Measurements from ENCODE around the gene VCX2.
"Not testable (repeated sequence)": the region's sequence is repeated elsewhere in the genome, so short reads cannot be mapped to it uniquely, and the experiment has no call there.

Gene VCX2

GRCh38 chrX:8171169-8171568, at the start of gene VCX2:
Gene VCX2, minus strand, starts transcription at chrX:8171267. Its CDS starts 624 bp downstream, at chrX:8170643.
- H3K4me1 Mint-ChIP-seq (ENCODE audit: low read depth); H3K36me3 Mint-ChIP-seq; H3K4me3 Mint-ChIP-seq; H3K9me3 Mint-ChIP-seq (ENCODE audit: low read depth); H3K27ac Mint-ChIP-seq; H3K27me3 Mint-ChIP-seq: not testable (repeated sequence)

GRCh38 chrX:8204943-8205342, 33.9 kb upstream of the VCX2 start:
- Mint-ChIP-seq H3K9me3 (ENCODE audit: low read depth) (no peaks in the 10 kb centered on the region), H3K27ac (no peak overlapping the region), H3K27me3 (no peaks in the 10 kb centered on the region), H3K4me3 (no peak overlapping the region), H3K4me1 (ENCODE audit: low read depth) (no peaks in the 10 kb centered on the region), H3K36me3 (no peaks in the 10 kb centered on the region)

- no peak overlapping the region for H3K4me3 Mint-ChIP-seq
- no peaks in the 10 kb centered on the region for H3K4me1 Mint-ChIP-seq (ENCODE audit: low read depth)
- H3K9me3 Mint-ChIP-seq (ENCODE audit: low read depth): no peaks in the 10 kb centered on the region
- no peak overlapping the region for H3K27ac Mint-ChIP-seq
- no peaks in the 10 kb centered on the region for H3K36me3 Mint-ChIP-seq
- no peaks in the 10 kb centered on the region for H3K27me3 Mint-ChIP-seq
Observed at GRCh38 chrX:8204169-8204935, 33.3 kb upstream of the VCX2 start.

- H3K36me3 Mint-ChIP-seq: no peaks in the 10 kb centered on the region
- H3K4me1 Mint-ChIP-seq (ENCODE audit: low read depth): no peaks in the 10 kb centered on the region
- no peaks in the 10 kb centered on the region for H3K27me3 Mint-ChIP-seq
- no peaks in the 10 kb centered on the region for H3K9me3 Mint-ChIP-seq (ENCODE audit: low read depth)
- no peak overlapping the region for H3K4me3 Mint-ChIP-seq
- no peak overlapping the region for H3K27ac Mint-ChIP-seq
Observed at GRCh38 chrX:8201896-8202331, 30.8 kb upstream of the VCX2 start.

- Mint-ChIP-seq H3K4me1 (ENCODE audit: low read depth) (no peaks in the 10 kb centered on the region), H3K36me3 (no peaks in the 10 kb centered on the region)
Observed at GRCh38 chrX:8196776-8197175, 25.7 kb upstream of the VCX2 start.

GRCh38 chrX:8194216-8194615, 23.1 kb upstream of the VCX2 start:
- Mint-ChIP-seq H3K4me3 (no peak overlapping the region), H3K36me3 (peaks cover 2% of the 10 kb centered on the region), H3K27me3 (no peaks in the 10 kb centered on the region), H3K4me1 (ENCODE audit: low read depth) (no peaks in the 10 kb centered on the region), H3K27ac (no peak overlapping the region), H3K9me3 (ENCODE audit: low read depth) (no peaks in the 10 kb centered on the region)

More at GRCh38 chrX:8196776-8197175, 25.7 kb upstream of the VCX2 start:
- Mint-ChIP-seq H3K9me3 (ENCODE audit: low read depth) (no peaks in the 10 kb centered on the region), H3K27ac (no peak overlapping the region), H3K27me3 (no peaks in the 10 kb centered on the region), H3K4me3 (no peak overlapping the region)

- Mint-ChIP-seq H3K9me3 (ENCODE audit: low read depth) (no peaks in the 10 kb centered on the region), H3K36me3 (peaks cover 2% of the 10 kb centered on the region), H3K27ac (no peak overlapping the region), H3K4me1 (ENCODE audit: low read depth) (no peaks in the 10 kb centered on the region), H3K4me3 (no peak overlapping the region), H3K27me3 (no peaks in the 10 kb centered on the region)
Observed at GRCh38 chrX:8192276-8192675, 21.2 kb upstream of the VCX2 start.

- peaks cover 2% of the 10 kb centered on the region for H3K36me3 Mint-ChIP-seq
- no peaks in the 10 kb centered on the region for H3K4me1 Mint-ChIP-seq (ENCODE audit: low read depth)
- H3K9me3 Mint-ChIP-seq (ENCODE audit: low read depth): no peaks in the 10 kb centered on the region
- H3K27me3 Mint-ChIP-seq: no peaks in the 10 kb centered on the region
- H3K4me3 Mint-ChIP-seq: no peak overlapping the region
- no peak overlapping the region for H3K27ac Mint-ChIP-seq
Observed at GRCh38 chrX:8191022-8191421, 20.0 kb upstream of the VCX2 start.

GRCh38 chrX:8190341-8190830, 19.3 kb upstream of the VCX2 start:
- Mint-ChIP-seq H3K27ac (no peak overlapping the region), H3K9me3 (ENCODE audit: low read depth) (no peaks in the 10 kb centered on the region), H3K4me3 (no peak overlapping the region), H3K36me3 (peaks cover 2% of the 10 kb centered on the region), H3K27me3 (no peaks in the 10 kb centered on the region), H3K4me1 (ENCODE audit: low read depth) (no peaks in the 10 kb centered on the region)

- no peak overlapping the region for H3K4me3 Mint-ChIP-seq
- H3K27me3 Mint-ChIP-seq: no peaks in the 10 kb centered on the region
- H3K27ac Mint-ChIP-seq: no peak overlapping the region
- no peaks in the 10 kb centered on the region for H3K9me3 Mint-ChIP-seq (ENCODE audit: low read depth)
- H3K36me3 Mint-ChIP-seq: peaks cover 2% of the 10 kb centered on the region
- no peaks in the 10 kb centered on the region for H3K4me1 Mint-ChIP-seq (ENCODE audit: low read depth)
Observed at GRCh38 chrX:8189096-8189830, 18.2 kb upstream of the VCX2 start.

GRCh38 chrX:8183346-8183745, 12.3 kb upstream of the VCX2 start:
- Mint-ChIP-seq H3K4me3 (no peak overlapping the region), H3K9me3 (ENCODE audit: low read depth) (no peaks in the 10 kb centered on the region), H3K27ac (no peak overlapping the region), H3K4me1 (ENCODE audit: low read depth) (no peaks in the 10 kb centered on the region), H3K27me3 (no peaks in the 10 kb centered on the region), H3K36me3 (no peaks in the 10 kb centered on the region)

GRCh38 chrX:8179656-8180055, 8.6 kb upstream of the VCX2 start:
- Mint-ChIP-seq H3K4me1 (ENCODE audit: low read depth) (no peaks in the 10 kb centered on the region), H3K27ac (no peak overlapping the region), H3K36me3 (no peaks in the 10 kb centered on the region), H3K27me3 (no peaks in the 10 kb centered on the region), H3K4me3 (no peak overlapping the region), H3K9me3 (ENCODE audit: low read depth) (no peaks in the 10 kb centered on the region)

GRCh38 chrX:8154011-8154410, 17.1 kb downstream of the VCX2 start:
- not testable (repeated sequence) for H3K4me1 Mint-ChIP-seq (ENCODE audit: low read depth); H3K4me3 Mint-ChIP-seq; H3K27ac Mint-ChIP-seq

GRCh38 chrX:8147226-8147625, 23.8 kb downstream of the VCX2 start:
- H3K9me3 Mint-ChIP-seq (ENCODE audit: low read depth): peaks cover 7% of the 10 kb centered on the region
- peaks cover 6% of the 10 kb centered on the region for H3K36me3 Mint-ChIP-seq
- H3K4me1 Mint-ChIP-seq (ENCODE audit: low read depth): no peaks in the 10 kb centered on the region
- no peak overlapping the region for H3K27ac Mint-ChIP-seq
- H3K4me3 Mint-ChIP-seq: no peak overlapping the region
- H3K27me3 Mint-ChIP-seq: no peaks in the 10 kb centered on the region

More at GRCh38 chrX:8154011-8154410, 17.1 kb downstream of the VCX2 start:
- H3K36me3 Mint-ChIP-seq, H3K27me3 Mint-ChIP-seq: not testable (repeated sequence)
- peaks cover 13% of the 10 kb centered on the region for H3K9me3 Mint-ChIP-seq (ENCODE audit: low read depth)

- no peak overlapping the region for H3K4me3 Mint-ChIP-seq
- H3K9me3 Mint-ChIP-seq (ENCODE audit: low read depth): peaks cover 4% of the 10 kb centered on the region
- peaks cover 4% of the 10 kb centered on the region for H3K36me3 Mint-ChIP-seq
- no peaks in the 10 kb centered on the region for H3K4me1 Mint-ChIP-seq (ENCODE audit: low read depth)
- no peaks in the 10 kb centered on the region for H3K27me3 Mint-ChIP-seq
- no peak overlapping the region for H3K27ac Mint-ChIP-seq
Observed at GRCh38 chrX:8144925-8145324, 26.1 kb downstream of the VCX2 start.

All from activated naive CD8-positive, alpha-beta T cell (primary cell).